Skeletal muscle satellite cell (primary cell): ENCODE measurements around the gene MED10.

ENCODE experiments used
- H3K27me3 ChIP-seq: 2 replicates; pipeline ENCODE4 v1.7.0; 2013; ENCODE audit warnings: low read length; ENCODE audit not compliant: control insufficient read depth, insufficient read depth
- H3K36me3 ChIP-seq: 2 replicates; pipeline ENCODE4 v1.7.0; 2013; ENCODE audit warnings: mild to moderate bottlenecking, control low read depth, low read length; ENCODE audit not compliant: insufficient read depth
- H3K4me1 ChIP-seq: 2 replicates; pipeline ENCODE4 v1.7.0; 2013; ENCODE audit warnings: low read length; ENCODE audit not compliant: control insufficient read depth, insufficient read depth
- H3K4me2 ChIP-seq: 2 replicates; pipeline ENCODE4 v1.7.0; 2013; ENCODE audit warnings: mild to moderate bottlenecking, low read length
- H3K4me3 ChIP-seq: 2 replicates; pipeline ENCODE4 v1.7.0; 2013; ENCODE audit warnings: low read length
- H3K9ac ChIP-seq: 2 replicates; pipeline ENCODE4 v1.7.0; 2013; ENCODE audit warnings: mild to moderate bottlenecking, low read depth, low read length, moderate library complexity
- H3K9me3 ChIP-seq: replicated peaks from 2 replicates; pipeline ENCODE4 v1.7.0; 2013; ENCODE audit warnings: mild to moderate bottlenecking, control low read depth, low read length

Gene MED10

GRCh38 chr5:6397536-6398269, 19.4 kb upstream of the MED10 start:
- H3K4me2 ChIP-seq: no peak overlapping the region
- no peak overlapping the region for H3K9ac ChIP-seq
- H3K27me3 ChIP-seq: peaks cover 16% of the 10 kb centered on the region
- H3K4me1 ChIP-seq: no peaks in the 10 kb centered on the region
- H3K9me3 ChIP-seq: no peaks in the 10 kb centered on the region
- no peak overlapping the region for H3K4me3 ChIP-seq
- H3K36me3 ChIP-seq: no peaks in the 10 kb centered on the region

GRCh38 chr5:6396836-6397535, 18.6 kb upstream of the MED10 start:
- no peak overlapping the region for H3K9ac ChIP-seq
- no peaks in the 10 kb centered on the region for H3K4me1 ChIP-seq
- H3K36me3 ChIP-seq: no peaks in the 10 kb centered on the region
- H3K27me3 ChIP-seq: peaks cover 20% of the 10 kb centered on the region
- no peak overlapping the region for H3K4me3 ChIP-seq
- no peaks in the 10 kb centered on the region for H3K9me3 ChIP-seq
- no peak overlapping the region for H3K4me2 ChIP-seq

GRCh38 chr5:6396043-6396442, 17.7 kb upstream of the MED10 start:
- Histone ChIP-seq H3K36me3 (no peaks in the 10 kb centered on the region), H3K27me3 (peaks cover 16% of the 10 kb centered on the region), H3K4me3 (no peak overlapping the region)

DNA sequence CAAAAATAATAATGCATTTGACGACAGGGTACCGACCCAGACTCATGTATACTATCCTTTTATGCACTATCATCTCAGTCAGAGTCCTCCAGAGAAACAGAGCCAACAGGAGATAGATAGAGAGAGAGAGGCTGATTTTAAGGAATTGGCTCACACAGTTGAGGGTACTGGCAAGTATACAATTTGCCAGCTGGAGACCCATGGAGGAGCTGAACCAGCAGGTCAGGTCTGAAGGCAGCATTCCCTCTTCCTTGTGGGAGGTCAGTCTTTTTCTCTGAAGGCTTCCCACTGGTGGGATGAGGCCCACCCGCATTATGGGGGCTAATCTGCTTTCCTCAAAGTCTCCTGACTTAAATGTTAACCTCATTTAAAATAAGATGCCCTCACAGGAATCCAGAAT, 17.3 kb upstream of the MED10 start:
- Histone ChIP-seq H3K9ac (no peak overlapping the region), H3K27me3 (peaks cover 15% of the 10 kb centered on the region), H3K9me3 (no peaks in the 10 kb centered on the region), H3K36me3 (no peaks in the 10 kb centered on the region), H3K4me2 (no peak overlapping the region), H3K4me3 (no peak overlapping the region), H3K4me1 (no peaks in the 10 kb centered on the region)

More at GRCh38 chr5:6396043-6396442, 17.7 kb upstream of the MED10 start:
- Histone ChIP-seq H3K9ac (no peak overlapping the region), H3K4me2 (no peak overlapping the region), H3K4me1 (no peaks in the 10 kb centered on the region), H3K9me3 (no peaks in the 10 kb centered on the region)

- Histone ChIP-seq H3K4me3 (no peak overlapping the region), H3K36me3 (no peaks in the 10 kb centered on the region), H3K9ac (no peak overlapping the region), H3K4me2 (no peak overlapping the region), H3K4me1 (no peaks in the 10 kb centered on the region), H3K27me3 (peaks cover 15% of the 10 kb centered on the region), H3K9me3 (no peaks in the 10 kb centered on the region)
Observed at GRCh38 chr5:6395102-6395445, 16.7 kb upstream of the MED10 start.

GRCh38 chr5:6394429-6395101, 16.2 kb upstream of the MED10 start:
- Histone ChIP-seq H3K36me3 (no peaks in the 10 kb centered on the region), H3K4me2 (no peak overlapping the region), H3K9ac (no peak overlapping the region), H3K4me3 (no peak overlapping the region), H3K9me3 (no peaks in the 10 kb centered on the region), H3K27me3 (peaks cover 15% of the 10 kb centered on the region), H3K4me1 (no peaks in the 10 kb centered on the region)

- H3K4me3 ChIP-seq: no peak overlapping the region
- no peak overlapping the region for H3K4me2 ChIP-seq
- peaks cover 15% of the 10 kb centered on the region for H3K27me3 ChIP-seq
- H3K36me3 ChIP-seq: no peaks in the 10 kb centered on the region
- no peak overlapping the region for H3K9ac ChIP-seq
- H3K4me1 ChIP-seq: no peaks in the 10 kb centered on the region
- H3K9me3 ChIP-seq: no peaks in the 10 kb centered on the region
Observed at GRCh38 chr5:6393596-6394194, 15.3 kb upstream of the MED10 start.

DNA sequence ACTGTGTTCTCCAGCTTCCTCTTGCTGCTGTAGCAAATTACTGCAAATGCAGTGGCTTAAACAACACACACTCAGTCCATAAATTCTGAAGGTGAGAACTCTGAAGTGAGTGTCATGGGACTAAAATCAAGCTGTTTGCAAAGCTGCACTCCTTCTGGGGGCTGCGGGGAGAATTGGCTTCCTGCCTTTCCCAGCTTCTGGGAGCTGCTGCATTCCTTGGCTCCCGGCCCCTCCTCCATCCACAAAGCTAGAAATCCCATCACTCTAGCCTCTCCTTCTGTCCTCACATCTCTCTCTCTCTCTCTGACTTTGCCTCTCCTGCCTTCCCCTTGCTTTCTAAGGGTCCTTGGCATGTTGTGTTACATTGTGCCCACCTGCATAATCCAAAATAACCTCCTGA, 14.2 kb upstream of the MED10 start:
- Histone ChIP-seq H3K9ac (no peak overlapping the region), H3K36me3 (no peaks in the 10 kb centered on the region), H3K4me2 (no peak overlapping the region), H3K9me3 (no peaks in the 10 kb centered on the region), H3K4me1 (no peaks in the 10 kb centered on the region), H3K4me3 (no peak overlapping the region), H3K27me3 (peaks cover 13% of the 10 kb centered on the region)

DNA sequence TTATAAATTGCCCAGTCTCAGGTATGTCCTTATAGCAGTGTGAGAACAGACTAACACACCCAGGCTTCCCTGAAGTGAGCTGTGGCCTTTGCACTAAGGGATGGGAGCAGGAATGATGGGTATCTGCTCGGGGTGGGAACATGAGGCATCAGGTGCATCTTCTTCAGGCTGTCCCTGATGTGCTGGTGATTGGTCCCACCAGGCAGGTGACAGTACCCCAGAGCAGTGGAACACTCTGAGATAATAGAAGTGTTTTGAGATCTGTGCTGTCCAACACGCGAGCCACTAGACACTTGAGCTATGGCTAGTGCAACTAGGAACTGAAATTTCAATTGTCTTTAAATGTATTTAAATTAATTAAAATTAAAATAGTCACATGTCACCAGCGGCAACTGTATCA, 12.8 kb upstream of the MED10 start:
- no peak overlapping the region for H3K9ac ChIP-seq
- H3K27me3 ChIP-seq: peaks cover 13% of the 10 kb centered on the region
- H3K4me1 ChIP-seq: no peaks in the 10 kb centered on the region
- H3K4me3 ChIP-seq: no peak overlapping the region
- H3K36me3 ChIP-seq: no peaks in the 10 kb centered on the region
- no peak overlapping the region for H3K4me2 ChIP-seq
- H3K9me3 ChIP-seq: no peaks in the 10 kb centered on the region

DNA sequence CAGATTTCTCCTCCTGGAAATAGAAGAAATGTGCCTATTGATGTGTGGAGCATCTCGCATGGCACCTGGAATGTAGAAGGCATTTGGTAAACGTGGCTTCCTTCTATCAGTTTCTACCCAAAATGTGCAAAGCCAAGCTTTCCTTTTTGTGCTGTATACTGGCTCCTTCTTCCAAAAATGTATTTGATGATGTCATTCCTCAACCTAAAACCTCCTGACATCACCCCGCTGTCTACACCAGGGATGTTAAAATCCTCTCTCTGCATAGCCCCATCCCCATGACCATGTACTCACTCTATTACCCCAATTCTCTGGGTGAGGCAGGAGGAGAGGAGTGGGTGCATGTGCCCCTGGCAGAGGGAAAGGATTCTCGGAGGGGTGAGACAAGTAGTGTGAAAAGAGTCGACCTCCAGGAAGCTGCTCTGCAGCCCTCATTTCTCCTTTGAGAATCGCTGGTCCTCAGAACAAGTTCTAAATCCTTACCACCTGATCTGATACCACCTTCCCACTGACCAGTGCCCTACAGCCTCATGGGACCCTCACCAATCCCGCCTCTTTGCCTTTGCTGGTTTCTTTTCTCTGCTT, 11.7 kb upstream of the MED10 start:
- no peaks in the 10 kb centered on the region for H3K9me3 ChIP-seq
- no peaks in the 10 kb centered on the region for H3K4me1 ChIP-seq
- H3K36me3 ChIP-seq: no peaks in the 10 kb centered on the region
- H3K9ac ChIP-seq: no peak overlapping the region
- peaks cover 13% of the 10 kb centered on the region for H3K27me3 ChIP-seq
- no peak overlapping the region for H3K4me2 ChIP-seq
- H3K4me3 ChIP-seq: no peak overlapping the region

- H3K9me3 ChIP-seq: no peaks in the 10 kb centered on the region
- no peak overlapping the region for H3K4me2 ChIP-seq
- H3K27me3 ChIP-seq: peaks cover 13% of the 10 kb centered on the region
- H3K4me3 ChIP-seq: no peak overlapping the region
- H3K4me1 ChIP-seq: no peaks in the 10 kb centered on the region
- H3K36me3 ChIP-seq: no peaks in the 10 kb centered on the region
- no peak overlapping the region for H3K9ac ChIP-seq
Observed at GRCh38 chr5:6389397-6389796, 11.1 kb upstream of the MED10 start.
